ENCODE results near the gene CENPF. TPM values are rescaled to one million over a fixed set of nuclear protein-coding genes. Genes with fewer than 3 reads are reported as not detected.

The CENPF gene
- total RNA-seq, 1 donor from 2014 or later, result 80.5 TPM

DNA sequence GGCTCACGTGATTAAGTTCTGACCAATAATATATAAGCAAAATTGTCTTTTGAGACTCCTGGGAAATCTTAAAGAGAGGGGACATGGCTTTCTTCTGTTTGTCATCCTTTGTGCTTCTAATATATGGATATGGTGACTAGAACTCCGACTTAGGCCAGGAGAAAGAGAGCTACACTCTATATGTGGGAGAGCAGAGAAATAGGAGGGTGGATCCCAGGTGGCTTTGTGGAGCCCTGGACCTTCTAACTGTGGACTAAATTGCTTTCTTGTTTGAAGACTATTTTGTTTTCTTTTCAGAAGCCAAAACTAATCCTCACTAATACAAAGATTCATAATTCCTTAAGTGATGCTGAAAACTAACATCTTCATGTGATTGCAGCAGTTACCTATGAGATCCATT, 75.0 kb downstream of the CENPF start:
- TF ChIP-seq, protein P1, sequence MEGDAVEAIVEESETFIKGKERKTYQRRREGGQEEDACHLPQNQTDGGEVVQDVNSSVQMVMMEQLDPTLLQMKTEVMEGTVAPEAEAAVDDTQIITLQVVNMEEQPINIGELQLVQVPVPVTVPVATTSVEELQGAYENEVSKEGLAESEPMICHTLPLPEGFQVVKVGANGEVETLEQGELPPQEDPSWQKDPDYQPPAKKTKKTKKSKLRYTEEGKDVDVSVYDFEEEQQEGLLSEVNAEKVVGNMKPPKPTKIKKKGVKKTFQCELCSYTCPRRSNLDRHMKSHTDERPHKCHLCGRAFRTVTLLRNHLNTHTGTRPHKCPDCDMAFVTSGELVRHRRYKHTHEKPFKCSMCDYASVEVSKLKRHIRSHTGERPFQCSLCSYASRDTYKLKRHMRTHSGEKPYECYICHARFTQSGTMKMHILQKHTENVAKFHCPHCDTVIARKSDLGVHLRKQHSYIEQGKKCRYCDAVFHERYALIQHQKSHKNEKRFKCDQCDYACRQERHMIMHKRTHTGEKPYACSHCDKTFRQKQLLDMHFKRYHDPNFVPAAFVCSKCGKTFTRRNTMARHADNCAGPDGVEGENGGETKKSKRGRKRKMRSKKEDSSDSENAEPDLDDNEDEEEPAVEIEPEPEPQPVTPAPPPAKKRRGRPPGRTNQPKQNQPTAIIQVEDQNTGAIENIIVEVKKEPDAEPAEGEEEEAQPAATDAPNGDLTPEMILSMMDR (conservative IDR thresholded peaks at IDR 0.05; ENCODE audit: low read depth, low read length), result no peak
- H3K4me3 ChIP-seq (ENCODE audit: low read depth, low read length), result no peak overlapping the region

GRCh38 chr1:214678386-214678785, 75.4 kb downstream of the CENPF start:
- no peak overlapping the region for H3K4me3 ChIP-seq (ENCODE audit: low read depth, low read length)
- TF ChIP-seq, protein P1 (conservative IDR thresholded peaks at IDR 0.05; ENCODE audit: low read depth, low read length), result no peak
- no peak for DNase-seq (ENCODE audit: low read depth)

More for the DNA sequence above, 75.0 kb downstream of the CENPF start:
- no peak for DNase-seq (ENCODE audit: low read depth)

GRCh38 chr1:214683621-214684020, 80.6 kb downstream of the CENPF start:
- no peak overlapping the region for H3K4me3 ChIP-seq (ENCODE audit: low read depth, low read length)
- DNase-seq (ENCODE audit: low read depth), result no peak
- TF ChIP-seq, protein P1 (conservative IDR thresholded peaks at IDR 0.05; ENCODE audit: low read depth, low read length), result no peak

GRCh38 chr1:214685906-214686305, 82.9 kb downstream of the CENPF start:
- no peak overlapping the region for H3K4me3 ChIP-seq (ENCODE audit: low read depth, low read length)
- DNase-seq (ENCODE audit: low read depth), result no peak
- TF ChIP-seq, protein P1 (conservative IDR thresholded peaks at IDR 0.05; ENCODE audit: low read depth, low read length), result no peak

GRCh38 chr1:214686497-214686896, 83.5 kb downstream of the CENPF start:
- H3K4me3 ChIP-seq (ENCODE audit: low read depth, low read length), result no peak overlapping the region
- TF ChIP-seq, protein P1 (conservative IDR thresholded peaks at IDR 0.05; ENCODE audit: low read depth, low read length), result no peak
- DNase-seq (ENCODE audit: low read depth), result no peak

- no peak for DNase-seq (ENCODE audit: low read depth)
- TF ChIP-seq, protein P1 (conservative IDR thresholded peaks at IDR 0.05; ENCODE audit: low read depth, low read length), result no peak
- no peak overlapping the region for H3K4me3 ChIP-seq (ENCODE audit: low read depth, low read length)
These were observed 85.9 kb downstream of the CENPF start for GRCh38 chr1:214688891-214689290.

DNA sequence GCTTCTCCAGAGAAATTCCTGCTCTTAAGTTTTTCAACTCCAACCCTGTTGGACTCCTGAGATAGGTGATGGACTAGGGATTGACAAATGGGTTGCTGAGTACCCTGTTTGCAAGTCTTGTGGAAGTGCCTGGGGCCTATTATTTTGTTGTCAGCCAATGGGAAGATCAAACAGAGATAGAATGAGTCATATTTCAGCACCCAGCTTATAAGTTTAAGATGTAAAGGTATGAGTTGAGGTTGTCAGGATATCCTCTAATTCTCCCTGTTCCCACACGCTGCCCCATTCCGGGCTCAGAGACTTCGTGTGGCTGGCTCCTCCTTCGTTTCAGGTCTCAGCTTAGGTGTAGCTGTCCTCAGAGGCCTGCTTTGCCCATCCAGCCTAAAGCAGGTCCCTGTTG, 91.8 kb downstream of the CENPF start:
- no peak for DNase-seq (ENCODE audit: low read depth)
- H3K4me3 ChIP-seq (ENCODE audit: low read depth, low read length), result no peak overlapping the region
- TF ChIP-seq, protein P1 (conservative IDR thresholded peaks at IDR 0.05; ENCODE audit: low read depth, low read length), result no peak

Data from epithelial cell of proximal tubule (primary cell).